Measurements from ENCODE around the gene TRAK1. TPM values are rescaled to one million over a fixed set of nuclear protein-coding genes. Genes with fewer than 3 reads are reported as not detected.

Gene TRAK1
- total and polyA plus RNA-seq, 10 donors = 15.4 to 60.0 (median 47.8) TPM

DNA sequence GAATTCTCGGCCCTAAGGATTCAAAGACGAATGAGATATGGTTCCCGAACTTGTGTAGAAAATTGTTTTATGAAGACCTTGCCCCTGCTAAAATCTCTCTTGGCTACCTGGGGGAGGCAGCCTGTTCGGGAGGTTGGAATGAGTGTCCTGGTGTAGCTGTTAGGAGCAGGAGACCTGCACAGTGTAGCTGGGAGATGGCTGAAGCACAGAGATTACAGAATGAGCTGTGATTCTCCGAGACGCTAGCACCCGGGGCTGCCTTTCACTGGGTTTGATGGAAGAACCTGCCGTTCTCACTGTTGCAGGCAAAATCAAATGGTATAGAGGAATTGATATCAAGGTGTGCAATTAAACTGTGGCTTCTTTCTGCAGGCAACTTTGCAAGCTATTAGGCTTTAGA lies 68.0 kb downstream of the TRAK1 start:
- no peak overlapping the region for H3K4me3 ChIP-seq
- no peaks in the 10 kb centered on the region for H3K36me3 ChIP-seq
- no peak for TF ChIP-seq POLR2A (IDR thresholded peaks at IDR 0.05)
- TF ChIP-seq POLR2AphosphoS5 (IDR thresholded peaks at IDR 0.05) = no peak
- no peak for TF ChIP-seq CTCF (IDR thresholded peaks at IDR 0.05 in 8 of 11, conservative IDR thresholded peaks at IDR 0.05 in 3 of 11)
- intact Hi-C loops (cut with DNase I; ENCODE audit: low total_unique reads) = no loop called here
- peaks cover 9 to 67% (median 42%) of the 10 kb centered on the region in 6 donors for H3K4me1 ChIP-seq
- WGBS, 5 donors = 83 to 90% (median 88%) methylated on average over 8 of the region's 8 CpGs
- no peaks in the 10 kb centered on the region for H3K9me3 ChIP-seq
- H3K27me3 ChIP-seq (replicated peaks in 1 of 7) = no peaks in the 10 kb centered on the region
- peak overlapping the region in 2 of 8 donors; percentile 60 to 61 for H3K27ac ChIP-seq
- DNase-seq = no peak

GRCh38 chr3:42159706-42160472 lies 68.7 kb downstream of the TRAK1 start:
- Histone ChIP-seq H3K9me3 (no peaks in the 10 kb centered on the region), H3K27ac (peak overlapping the region in 5 of 8 donors; percentile 32 to 61 (median 59)), H3K27me3 (replicated peaks in 1 of 7) (no peaks in the 10 kb centered on the region), H3K4me3 (peak overlapping the region in 3 of 8 donors; percentile 2 to 48 (median 2)), H3K4me1 (peaks cover 14 to 75% (median 50%) of the 10 kb centered on the region in 6 donors), H3K36me3 (no peaks in the 10 kb centered on the region)
- peak; percentile 77 for DNase-seq
- TF ChIP-seq POLR2AphosphoS5 (IDR thresholded peaks at IDR 0.05) (peak in 2 of 3 donors; percentile 16 to 48), POLR2A (IDR thresholded peaks at IDR 0.05) (no peak)
- intact Hi-C loops (cut with DNase I; ENCODE audit: low total_unique reads) = no loop called here
- WGBS, 5 donors = 33 to 48% (median 44%) methylated on average over 10 to 16 of the region's 16 CpGs

DNA sequence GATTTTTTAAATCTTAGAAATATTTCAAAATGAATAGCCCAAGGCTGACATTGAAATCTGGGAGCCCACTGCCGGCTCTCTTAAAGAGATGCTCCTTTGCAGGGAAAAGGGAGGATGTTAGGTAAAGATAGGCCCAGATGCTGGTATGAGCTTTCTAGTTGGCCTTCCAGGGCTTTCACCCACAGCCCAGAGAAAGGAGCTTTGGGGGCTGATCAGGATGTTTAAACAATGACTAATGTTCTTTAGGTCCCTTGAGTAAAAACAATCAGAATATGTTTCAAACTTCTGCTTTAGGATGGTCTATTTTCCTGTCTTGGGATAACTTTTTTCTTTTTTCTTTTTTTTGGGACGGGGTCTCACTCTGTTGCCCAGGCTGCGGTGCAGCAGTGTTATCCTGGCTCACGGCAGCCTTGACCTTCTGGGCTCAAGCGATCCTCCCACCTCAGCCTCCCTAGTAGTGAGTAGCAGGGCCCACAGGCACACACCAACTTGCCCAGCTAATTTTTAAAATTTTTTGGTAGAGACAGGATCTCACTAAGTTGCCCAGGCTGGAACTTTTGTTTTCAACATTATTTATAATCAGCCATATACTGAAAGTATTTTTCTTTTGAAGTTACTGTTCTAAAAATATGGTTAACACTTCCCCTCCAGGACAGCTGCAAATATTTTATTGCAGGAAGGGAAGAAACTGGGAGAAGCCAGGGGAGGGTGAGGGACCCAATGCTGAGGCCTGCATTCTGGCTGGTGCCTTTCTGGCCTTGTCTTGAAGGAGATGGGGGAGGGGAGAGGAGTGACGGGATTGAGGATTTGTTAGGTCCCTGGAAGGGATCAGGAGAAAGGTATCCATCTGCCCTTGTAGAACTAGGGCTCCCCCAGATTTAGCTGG lies 70.1 kb downstream of the TRAK1 start:
- intact Hi-C loops (cut with DNase I; ENCODE audit: low total_unique reads) = no loop called here
- peaks cover 14 to 89% (median 59%) of the 10 kb centered on the region in 6 donors for H3K4me1 ChIP-seq
- H3K9me3 ChIP-seq = no peaks in the 10 kb centered on the region
- whole genome bisulfite sequencing, 5 donors = 83 to 93% (median 89%) methylated on average over 6 of the region's 6 CpGs
- no peaks in the 10 kb centered on the region for H3K27me3 ChIP-seq (replicated peaks in 1 of 7)
- H3K36me3 ChIP-seq = no peaks in the 10 kb centered on the region
- TF ChIP-seq CTCF (IDR thresholded peaks at IDR 0.05 in 8 of 11, conservative IDR thresholded peaks at IDR 0.05 in 3 of 11) = no peak
- no peak for TF ChIP-seq POLR2A (IDR thresholded peaks at IDR 0.05)
- no peak for TF ChIP-seq POLR2AphosphoS5 (IDR thresholded peaks at IDR 0.05)
- H3K4me3 ChIP-seq = no peak overlapping the region
- DNase-seq = no peak
- H3K27ac ChIP-seq = no peak overlapping the region

DNA sequence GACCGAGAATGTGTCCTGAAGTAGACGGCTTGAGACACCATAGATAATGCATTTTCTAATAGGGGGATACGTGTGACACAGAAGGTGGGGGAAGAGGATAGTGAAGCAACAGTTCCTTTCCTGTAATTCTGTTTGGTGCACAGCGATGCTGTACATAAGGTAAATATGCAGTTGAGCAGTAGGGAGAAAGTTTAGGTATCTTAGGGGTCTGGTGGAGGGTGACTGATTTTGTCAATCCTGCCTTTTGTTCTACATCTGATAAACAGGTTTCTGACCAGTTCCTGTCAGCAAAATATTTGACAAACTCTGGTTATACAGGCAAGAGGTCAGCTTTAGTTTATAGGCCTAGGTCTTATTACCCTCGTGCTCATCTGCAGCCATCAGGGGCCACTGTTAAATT lies 71.3 kb downstream of the TRAK1 start:
- TF ChIP-seq CTCF (IDR thresholded peaks at IDR 0.05 in 8 of 11, conservative IDR thresholded peaks at IDR 0.05 in 3 of 11) = no peak
- Histone ChIP-seq H3K9me3 (no peaks in the 10 kb centered on the region), H3K36me3 (no peaks in the 10 kb centered on the region), H3K4me1 (peaks cover 14 to 90% (median 60%) of the 10 kb centered on the region in 6 donors), H3K27ac (no peak overlapping the region), H3K27me3 (replicated peaks in 1 of 7) (no peaks in the 10 kb centered on the region), H3K4me3 (no peak overlapping the region)
- 75 to 92% (median 82%) methylated on average over 5 of the region's 5 CpGs for WGBS, 5 donors
- intact Hi-C loops (cut with DNase I; ENCODE audit: low total_unique reads) = no loop called here
- no peak for DNase-seq
